HEK293 (cell line): ENCODE data around the gene CPSF6.

Experiments
- CTCF ChIA-PET: fragments of 350-600 bp; formaldehyde crosslinking; extraction: SDS; loops from one replicate; lab custom pipeline; 2021; ENCODE audit warnings: antibody characterized with exemption; lab: Yijun Ruan, JAX
- POLR2A ChIA-PET: fragments of 300-600 bp; formaldehyde crosslinking; extraction: SDS; loops from one replicate; lab custom pipeline; 2020; ENCODE audit warnings: antibody characterized with exemption, inconsistent platforms; lab: Yijun Ruan, JAX
- H3K27ac ChIP-seq: fragments of 200-500 bp; sonication (Bioruptor generic); 2 replicates; pipeline ENCODE4 v1.5.1; 2014; ENCODE audit warnings: low read depth, low read length, control low read depth, inconsistent platforms; ENCODE audit errors: extremely low read depth
- H3K36me3 ChIP-seq, 2 experiments: fragments of 200-500 bp in 1 of 2; sonication (Bioruptor generic) in 1 of 2; 1 replicate in 1 of 2; 2 replicates in 1 of 2; pipeline ENCODE4 v1.5.1; 2014 to 2017; ENCODE audit warnings: inconsistent platforms in 2 of 2, low read length in 2 of 2; ENCODE audit not compliant: control insufficient read depth in 2 of 2, insufficient read depth in 1 of 2
- H3K4me1 ChIP-seq: fragments of 200-500 bp; sonication (Bioruptor generic); 2 replicates; pipeline ENCODE4 v1.5.1; 2014; ENCODE audit warnings: mild to moderate bottlenecking, low read length, inconsistent platforms; ENCODE audit not compliant: control insufficient read depth, insufficient read depth
- H3K4me3 ChIP-seq: 2 replicates; pipeline ENCODE4 v1.5.1; 2011; ENCODE audit warnings: low read depth, mild to moderate bottlenecking, control low read depth, low read length, moderate library complexity
- H3K9me3 ChIP-seq: fragments of 200-500 bp; sonication (Bioruptor generic); 2 replicates; pipeline ENCODE4 v1.5.1; 2014; ENCODE audit warnings: low read depth, low read length, inconsistent platforms; ENCODE audit not compliant: control insufficient read depth, insufficient read depth
- EGR2 ChIP-seq: fragments of 450-650 bp; formaldehyde crosslinking; IDR thresholded peaks from 2 replicates; pipeline ENCODE4 v1.5.1; 2016; ENCODE audit warnings: low read depth, missing biosample characterization, missing genetic modification characterization
- KLF17 ChIP-seq: fragments of 450-650 bp; formaldehyde crosslinking; IDR thresholded peaks from 2 replicates; pipeline ENCODE4 v1.5.1; 2016; ENCODE audit warnings: missing biosample characterization, missing genetic modification characterization
- MZF1 ChIP-seq: fragments of 450-650 bp; formaldehyde crosslinking; IDR thresholded peaks from 2 replicates; pipeline ENCODE4 v1.5.1; 2017; ENCODE audit warnings: missing biosample characterization, missing genetic modification characterization, borderline replicate concordance
- PATZ1 ChIP-seq: fragments of 450-650 bp; formaldehyde crosslinking; IDR thresholded peaks from 2 replicates; pipeline ENCODE4 v1.5.1; 2016; ENCODE audit warnings: missing biosample characterization, missing genetic modification characterization
- ZBTB17 ChIP-seq: fragments of 450-650 bp; formaldehyde crosslinking; IDR thresholded peaks from 2 replicates; pipeline ENCODE4 v1.5.1; 2016; ENCODE audit warnings: missing biosample characterization, missing genetic modification characterization
- ZBTB6 ChIP-seq: fragments of 450-650 bp; formaldehyde crosslinking; IDR thresholded peaks from 2 replicates; pipeline ENCODE4 v1.5.1; 2017; ENCODE audit warnings: missing biosample characterization, missing genetic modification characterization
- ZNF10 ChIP-seq: fragments of 450-650 bp; formaldehyde crosslinking; IDR thresholded peaks from 2 replicates; pipeline ENCODE4 v1.5.1; 2017; ENCODE audit warnings: missing biosample characterization, missing genetic modification characterization
- ZNF121 ChIP-seq: fragments of 450-650 bp; formaldehyde crosslinking; IDR thresholded peaks from 2 replicates; pipeline ENCODE4 v1.5.1; 2016; ENCODE audit warnings: missing biosample characterization, missing genetic modification characterization
- ZNF146 ChIP-seq: fragments of 450-650 bp; formaldehyde crosslinking; IDR thresholded peaks from 2 replicates; pipeline ENCODE4 v1.5.1; 2016; ENCODE audit warnings: missing biosample characterization, missing genetic modification characterization
- ZNF266 ChIP-seq: fragments of 450-650 bp; formaldehyde crosslinking; IDR thresholded peaks from 2 replicates; pipeline ENCODE4 v1.5.1; 2016; ENCODE audit warnings: missing biosample characterization, missing genetic modification characterization, low read depth
- ZNF274 ChIP-seq, 2 experiments: fragments of 200-500 bp in 1 of 2; fragments of 450-650 bp in 1 of 2; sonication (Bioruptor generic) in 1 of 2; formaldehyde crosslinking in 1 of 2; IDR thresholded peaks; 2 replicates each; pipeline versions ENCODE4 v1.5.1 to v1.6.1; 2014 to 2016; ENCODE audit warnings: borderline replicate concordance in 1 of 2, inconsistent platforms in 1 of 2, low read length in 1 of 2, missing biosample characterization in 1 of 2, missing genetic modification characterization in 1 of 2
- ZNF501 ChIP-seq: fragments of 450-650 bp; formaldehyde crosslinking; IDR thresholded peaks from 2 replicates; pipeline ENCODE4 v1.5.1; 2016; ENCODE audit warnings: missing biosample characterization, missing genetic modification characterization
- ZNF513 ChIP-seq: fragments of 450-650 bp; IDR thresholded peaks from 2 replicates; pipeline ENCODE4 v1.5.1; 2018; ENCODE audit warnings: missing biosample characterization, missing genetic modification characterization
- ZNF549 ChIP-seq: fragments of 450-650 bp; IDR thresholded peaks from 2 replicates; pipeline ENCODE4 v1.5.1; 2018; ENCODE audit warnings: missing biosample characterization, missing genetic modification characterization, mild to moderate bottlenecking, inconsistent platforms, moderate library complexity
- ZNF596 ChIP-seq: fragments of 450-650 bp; IDR thresholded peaks from 2 replicates; pipeline ENCODE4 v1.5.0; 2018; ENCODE audit warnings: missing biosample characterization, mild to moderate bottlenecking, missing genetic modification characterization, moderate library complexity
- ZNF658 ChIP-seq: fragments of 450-650 bp; formaldehyde crosslinking; IDR thresholded peaks from 2 replicates; pipeline ENCODE4; 2016; ENCODE audit warnings: missing biosample characterization, missing genetic modification characterization
- ZNF660 ChIP-seq: fragments of 450-650 bp; IDR thresholded peaks from 2 replicates; pipeline ENCODE4 v1.5.1; 2018; ENCODE audit warnings: missing biosample characterization, mild to moderate bottlenecking, missing genetic modification characterization
- ZNF747 ChIP-seq: fragments of 450-650 bp; formaldehyde crosslinking; IDR thresholded peaks from 2 replicates; pipeline ENCODE4 v1.5.1; 2016; ENCODE audit warnings: missing biosample characterization, missing genetic modification characterization
- ZNF792 ChIP-seq: fragments of 450-650 bp; formaldehyde crosslinking; IDR thresholded peaks from 2 replicates; pipeline ENCODE4 v1.5.1; 2016; ENCODE audit warnings: missing biosample characterization, missing genetic modification characterization
- TF ChIP-seq, protein P1 (sequence below): fragments of 450-650 bp; formaldehyde crosslinking; IDR thresholded peaks from 2 replicates; pipeline ENCODE4 v1.5.1; 2017; ENCODE audit warnings: missing biosample characterization, missing genetic modification characterization

CPSF6 gene

DNA sequence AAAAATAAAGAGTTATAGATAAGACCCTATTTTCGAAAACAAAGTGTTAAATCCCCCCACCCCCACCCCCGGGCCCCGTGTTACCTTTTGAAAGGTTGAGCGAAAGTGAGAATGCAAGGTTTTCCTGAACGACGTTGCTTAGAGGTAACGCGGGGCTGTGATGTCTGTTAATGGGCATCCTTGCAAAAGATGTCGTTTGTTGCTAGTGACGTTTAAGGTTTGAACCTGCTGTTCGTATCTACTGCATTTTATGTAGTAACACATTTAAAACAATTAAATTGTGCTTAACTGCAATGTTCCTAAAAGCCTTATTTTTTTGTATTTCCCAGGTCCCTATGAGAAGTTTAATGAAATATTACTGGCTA is 1.2 kb downstream of the CPSF6 start:
- Histone ChIP-seq H3K4me1 (peaks cover 16% of the 10 kb centered on the region), H3K36me3 (peaks cover 8 to 10% of the 10 kb centered on the region in 2 experiments; a peak in 2 of 3 replicates), H3K27ac (peak overlapping the region; percentile 97; the same call in 1 of the 2 replicates), H3K9me3 (no peaks in the 10 kb centered on the region), H3K4me3 (peak overlapping the region; percentile 87)
- ChIA-PET POLR2A (interaction anchor here (1.2 kb wide), 1 partner anchor 12 kb away, joined by 3 read pairs; no protein-coding TSS in a partner anchor), CTCF (no interaction called here)
- TF ChIP-seq ZNF121 (tag by site-specific recombination), result no peak
- no peak for TF ChIP-seq KLF17 (tag by site-specific recombination)
- TF ChIP-seq MZF1 (tag by site-specific recombination), result no peak
- TF ChIP-seq ZNF792 (tag by site-specific recombination), result no peak
- no peak for TF ChIP-seq ZNF501 (tag by site-specific recombination)
- no peak for TF ChIP-seq ZNF274 (IDR thresholded peaks at IDR 0.05; ENCODE audit: low read length)
- no peak for TF ChIP-seq ZNF274 (tag by site-specific recombination; IDR thresholded peaks at IDR 0.05; ENCODE audit: borderline replicate concordance)
- no peak for TF ChIP-seq PATZ1 (tag by site-specific recombination)
- TF ChIP-seq, protein P1, sequence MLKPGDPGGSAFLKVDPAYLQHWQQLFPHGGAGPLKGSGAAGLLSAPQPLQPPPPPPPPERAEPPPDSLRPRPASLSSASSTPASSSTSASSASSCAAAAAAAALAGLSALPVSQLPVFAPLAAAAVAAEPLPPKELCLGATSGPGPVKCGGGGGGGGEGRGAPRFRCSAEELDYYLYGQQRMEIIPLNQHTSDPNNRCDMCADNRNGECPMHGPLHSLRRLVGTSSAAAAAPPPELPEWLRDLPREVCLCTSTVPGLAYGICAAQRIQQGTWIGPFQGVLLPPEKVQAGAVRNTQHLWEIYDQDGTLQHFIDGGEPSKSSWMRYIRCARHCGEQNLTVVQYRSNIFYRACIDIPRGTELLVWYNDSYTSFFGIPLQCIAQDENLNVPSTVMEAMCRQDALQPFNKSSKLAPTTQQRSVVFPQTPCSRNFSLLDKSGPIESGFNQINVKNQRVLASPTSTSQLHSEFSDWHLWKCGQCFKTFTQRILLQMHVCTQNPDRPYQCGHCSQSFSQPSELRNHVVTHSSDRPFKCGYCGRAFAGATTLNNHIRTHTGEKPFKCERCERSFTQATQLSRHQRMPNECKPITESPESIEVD, result no peak
- no peak for TF ChIP-seq ZNF596
- no peak for TF ChIP-seq ZNF747 (tag by site-specific recombination)
- no peak for TF ChIP-seq ZBTB17 (tag by site-specific recombination)
- no peak for TF ChIP-seq ZBTB6
- TF ChIP-seq ZNF10 (tag by site-specific recombination), result no peak
- TF ChIP-seq ZNF660, result no peak
- TF ChIP-seq ZNF266 (tag by site-specific recombination), result no peak
- no peak for TF ChIP-seq ZNF658 (tag by site-specific recombination)
- TF ChIP-seq ZNF146, result no peak
- TF ChIP-seq EGR2 (tag by site-specific recombination), result no peak
- TF ChIP-seq ZNF549 (tag by site-specific recombination), result no peak
- no peak for TF ChIP-seq ZNF513 (tag by site-specific recombination)
